ENCODE measurements around the gene TEX48. TPM values are rescaled to one million over a fixed set of nuclear protein-coding genes. Genes with fewer than 3 reads are reported as not detected.

TEX48 gene
- total and polyA plus RNA-seq, 2 donors = 0.07 TPM; not detected in 1

GRCh38 chr9:114677418-114677817 is 4.6 kb downstream of the TEX48 start:
- peak in 1 of 9 donors; percentile 28 for DNase-seq (ENCODE audit: low read depth in 6 of 9, low spot score in 9 of 9)
- no peaks in the 10 kb centered on the region for H3K4me1 ChIP-seq (ENCODE audit: control insufficient read depth in 2 of 2, insufficient read depth in 2 of 2, low read length in 2 of 2)
- 32% methylated on average over 3 of the region's 3 CpGs for WGBS
- no peaks in the 10 kb centered on the region for H3K27me3 ChIP-seq (ENCODE audit: control insufficient read depth in 2 of 2, insufficient read depth in 1 of 2, low read length in 1 of 2)
- no peaks in the 10 kb centered on the region for H3K36me3 ChIP-seq (ENCODE audit: control insufficient read depth in 2 of 2, insufficient read depth in 2 of 2, low read length in 1 of 2)
- H3K9me3 ChIP-seq (ENCODE audit: control insufficient read depth in 2 of 2, insufficient read depth in 1 of 2, low read length in 1 of 2) = no peaks in the 10 kb centered on the region
- no peak overlapping the region for H3K4me3 ChIP-seq (ENCODE audit: low read length in 2 of 2)
- H3K27ac ChIP-seq (ENCODE audit: low read depth in 1 of 2, low read length in 1 of 2) = no peak overlapping the region

- no peaks in the 10 kb centered on the region for H3K9me3 ChIP-seq (ENCODE audit: control insufficient read depth in 2 of 2, insufficient read depth in 1 of 2, low read length in 1 of 2)
- no peaks in the 10 kb centered on the region for H3K4me1 ChIP-seq (ENCODE audit: control insufficient read depth in 2 of 2, insufficient read depth in 2 of 2, low read length in 2 of 2)
- H3K27ac ChIP-seq (ENCODE audit: low read depth in 1 of 2, low read length in 1 of 2) = no peak overlapping the region
- no peak for DNase-seq (ENCODE audit: low read depth in 6 of 9, low spot score in 9 of 9)
- H3K4me3 ChIP-seq (ENCODE audit: low read length in 2 of 2) = no peak overlapping the region
- H3K36me3 ChIP-seq (ENCODE audit: control insufficient read depth in 2 of 2, insufficient read depth in 2 of 2, low read length in 1 of 2) = no peaks in the 10 kb centered on the region
- WGBS = 57% methylated on average over 4 of the region's 4 CpGs
- no peaks in the 10 kb centered on the region for H3K27me3 ChIP-seq (ENCODE audit: control insufficient read depth in 2 of 2, insufficient read depth in 1 of 2, low read length in 1 of 2)
Measured at GRCh38 chr9:114676901-114677300, 5.1 kb downstream of the TEX48 start.

GRCh38 chr9:114674798-114675540 is 7.0 kb downstream of the TEX48 start:
- no peaks in the 10 kb centered on the region for H3K9me3 ChIP-seq (ENCODE audit: control insufficient read depth in 2 of 2, insufficient read depth in 1 of 2, low read length in 1 of 2)
- no peaks in the 10 kb centered on the region for H3K4me1 ChIP-seq (ENCODE audit: control insufficient read depth in 2 of 2, insufficient read depth in 2 of 2, low read length in 2 of 2)
- no peak for DNase-seq (ENCODE audit: low read depth in 6 of 9, low spot score in 9 of 9)
- no peaks in the 10 kb centered on the region for H3K36me3 ChIP-seq (ENCODE audit: control insufficient read depth in 2 of 2, insufficient read depth in 2 of 2, low read length in 1 of 2)
- H3K27me3 ChIP-seq (ENCODE audit: control insufficient read depth in 2 of 2, insufficient read depth in 1 of 2, low read length in 1 of 2) = no peaks in the 10 kb centered on the region
- WGBS = 89% methylated on average over 3 of the region's 3 CpGs
- H3K4me3 ChIP-seq (ENCODE audit: low read length in 2 of 2) = no peak overlapping the region
- no peak overlapping the region for H3K27ac ChIP-seq (ENCODE audit: low read depth in 1 of 2, low read length in 1 of 2)

- DNase-seq (ENCODE audit: low read depth in 6 of 9, low spot score in 9 of 9) = no peak
- H3K36me3 ChIP-seq (ENCODE audit: control insufficient read depth in 2 of 2, insufficient read depth in 2 of 2, low read length in 1 of 2) = no peaks in the 10 kb centered on the region
- H3K27ac ChIP-seq (ENCODE audit: low read depth in 1 of 2, low read length in 1 of 2) = no peak overlapping the region
- H3K4me1 ChIP-seq (ENCODE audit: control insufficient read depth in 2 of 2, insufficient read depth in 2 of 2, low read length in 2 of 2) = no peaks in the 10 kb centered on the region
- no peaks in the 10 kb centered on the region for H3K9me3 ChIP-seq (ENCODE audit: control insufficient read depth in 2 of 2, insufficient read depth in 1 of 2, low read length in 1 of 2)
- 98% methylated on average over 2 of the region's 2 CpGs for WGBS
- H3K4me3 ChIP-seq (ENCODE audit: low read length in 2 of 2) = no peak overlapping the region
- no peaks in the 10 kb centered on the region for H3K27me3 ChIP-seq (ENCODE audit: control insufficient read depth in 2 of 2, insufficient read depth in 1 of 2, low read length in 1 of 2)
Measured at GRCh38 chr9:114674076-114674797, 7.8 kb downstream of the TEX48 start.

GRCh38 chr9:114671605-114672004 is 10.4 kb downstream of the TEX48 start:
- DNase-seq (ENCODE audit: low read depth in 6 of 9, low spot score in 9 of 9) = no peak

GRCh38 chr9:114669961-114670360 is 12.0 kb downstream of the TEX48 start:
- H3K9me3 ChIP-seq (ENCODE audit: control insufficient read depth in 2 of 2, insufficient read depth in 1 of 2, low read length in 1 of 2) = no peaks in the 10 kb centered on the region
- H3K4me1 ChIP-seq (ENCODE audit: control insufficient read depth in 2 of 2, insufficient read depth in 2 of 2, low read length in 2 of 2) = no peaks in the 10 kb centered on the region
- no peak overlapping the region for H3K27ac ChIP-seq (ENCODE audit: low read depth in 1 of 2, low read length in 1 of 2)
- H3K36me3 ChIP-seq (ENCODE audit: control insufficient read depth in 2 of 2, insufficient read depth in 2 of 2, low read length in 1 of 2) = no peaks in the 10 kb centered on the region
- DNase-seq (ENCODE audit: low read depth in 6 of 9, low spot score in 9 of 9) = no peak
- no peak overlapping the region for H3K4me3 ChIP-seq (ENCODE audit: low read length in 2 of 2)
- no peaks in the 10 kb centered on the region for H3K27me3 ChIP-seq (ENCODE audit: control insufficient read depth in 2 of 2, insufficient read depth in 1 of 2, low read length in 1 of 2)

More at GRCh38 chr9:114671605-114672004, 10.4 kb downstream of the TEX48 start:
- Histone ChIP-seq H3K36me3 (ENCODE audit: control insufficient read depth in 2 of 2, insufficient read depth in 2 of 2, low read length in 1 of 2) (no peaks in the 10 kb centered on the region), H3K9me3 (ENCODE audit: control insufficient read depth in 2 of 2, insufficient read depth in 1 of 2, low read length in 1 of 2) (no peaks in the 10 kb centered on the region), H3K4me1 (ENCODE audit: control insufficient read depth in 2 of 2, insufficient read depth in 2 of 2, low read length in 2 of 2) (no peaks in the 10 kb centered on the region), H3K27ac (ENCODE audit: low read depth in 1 of 2, low read length in 1 of 2) (no peak overlapping the region), H3K4me3 (ENCODE audit: low read length in 2 of 2) (no peak overlapping the region), H3K27me3 (ENCODE audit: control insufficient read depth in 2 of 2, insufficient read depth in 1 of 2, low read length in 1 of 2) (no peaks in the 10 kb centered on the region)
- WGBS = 87% methylated on average over 1 of the region's 1 CpG

- no peak overlapping the region for H3K27ac ChIP-seq (ENCODE audit: low read depth in 1 of 2, low read length in 1 of 2)
- H3K36me3 ChIP-seq (ENCODE audit: control insufficient read depth in 2 of 2, insufficient read depth in 2 of 2, low read length in 1 of 2) = no peaks in the 10 kb centered on the region
- H3K27me3 ChIP-seq (ENCODE audit: control insufficient read depth in 2 of 2, insufficient read depth in 1 of 2, low read length in 1 of 2) = no peaks in the 10 kb centered on the region
- no peaks in the 10 kb centered on the region for H3K4me1 ChIP-seq (ENCODE audit: control insufficient read depth in 2 of 2, insufficient read depth in 2 of 2, low read length in 2 of 2)
- DNase-seq (ENCODE audit: low read depth in 6 of 9, low spot score in 9 of 9) = no peak
- no peaks in the 10 kb centered on the region for H3K9me3 ChIP-seq (ENCODE audit: control insufficient read depth in 2 of 2, insufficient read depth in 1 of 2, low read length in 1 of 2)
- WGBS = 94% methylated on average over 6 of the region's 6 CpGs
- H3K4me3 ChIP-seq (ENCODE audit: low read length in 2 of 2) = no peak overlapping the region
Measured at GRCh38 chr9:114668146-114668545, 13.8 kb downstream of the TEX48 start.

GRCh38 chr9:114666851-114667250 is 15.1 kb downstream of the TEX48 start:
- 70% methylated on average over 4 of the region's 4 CpGs for WGBS
- H3K4me1 ChIP-seq (ENCODE audit: control insufficient read depth in 2 of 2, insufficient read depth in 2 of 2, low read length in 2 of 2) = no peaks in the 10 kb centered on the region

GRCh38 chr9:114666401-114666800 is 15.6 kb downstream of the TEX48 start:
- DNase-seq (ENCODE audit: low read depth in 6 of 9, low spot score in 9 of 9) = no peak
- no peak overlapping the region for H3K27ac ChIP-seq (ENCODE audit: low read depth in 1 of 2, low read length in 1 of 2)
- no peak overlapping the region for H3K4me3 ChIP-seq (ENCODE audit: low read length in 2 of 2)
- WGBS = 97% methylated on average over 5 of the region's 5 CpGs
- peaks cover 0 to 5% of the 10 kb centered on the region in 2 donors for H3K27me3 ChIP-seq (ENCODE audit: control insufficient read depth in 2 of 2, insufficient read depth in 1 of 2, low read length in 1 of 2)
- H3K36me3 ChIP-seq (ENCODE audit: control insufficient read depth in 2 of 2, insufficient read depth in 2 of 2, low read length in 1 of 2) = no peaks in the 10 kb centered on the region
- H3K4me1 ChIP-seq (ENCODE audit: control insufficient read depth in 2 of 2, insufficient read depth in 2 of 2, low read length in 2 of 2) = no peaks in the 10 kb centered on the region
- H3K9me3 ChIP-seq (ENCODE audit: control insufficient read depth in 2 of 2, insufficient read depth in 1 of 2, low read length in 1 of 2) = no peaks in the 10 kb centered on the region

More at GRCh38 chr9:114666851-114667250, 15.1 kb downstream of the TEX48 start:
- no peak for DNase-seq (ENCODE audit: low read depth in 6 of 9, low spot score in 9 of 9)
- H3K9me3 ChIP-seq (ENCODE audit: control insufficient read depth in 2 of 2, insufficient read depth in 1 of 2, low read length in 1 of 2) = no peaks in the 10 kb centered on the region
- H3K4me3 ChIP-seq (ENCODE audit: low read length in 2 of 2) = no peak overlapping the region
- H3K27me3 ChIP-seq (ENCODE audit: control insufficient read depth in 2 of 2, insufficient read depth in 1 of 2, low read length in 1 of 2) = peaks cover 0 to 5% of the 10 kb centered on the region in 2 donors
- H3K36me3 ChIP-seq (ENCODE audit: control insufficient read depth in 2 of 2, insufficient read depth in 2 of 2, low read length in 1 of 2) = no peaks in the 10 kb centered on the region
- H3K27ac ChIP-seq (ENCODE audit: low read depth in 1 of 2, low read length in 1 of 2) = no peak overlapping the region

Data from thymus (tissue), 11 donors.